NCI-H1092 (cell line): ENCODE data around the gene C1orf21.

Source experiments
- DNase-seq: peaks from one replicate; lab custom pipeline; 2025; lab: John Stamatoyannopoulos, UW

The C1orf21 gene

DNA sequence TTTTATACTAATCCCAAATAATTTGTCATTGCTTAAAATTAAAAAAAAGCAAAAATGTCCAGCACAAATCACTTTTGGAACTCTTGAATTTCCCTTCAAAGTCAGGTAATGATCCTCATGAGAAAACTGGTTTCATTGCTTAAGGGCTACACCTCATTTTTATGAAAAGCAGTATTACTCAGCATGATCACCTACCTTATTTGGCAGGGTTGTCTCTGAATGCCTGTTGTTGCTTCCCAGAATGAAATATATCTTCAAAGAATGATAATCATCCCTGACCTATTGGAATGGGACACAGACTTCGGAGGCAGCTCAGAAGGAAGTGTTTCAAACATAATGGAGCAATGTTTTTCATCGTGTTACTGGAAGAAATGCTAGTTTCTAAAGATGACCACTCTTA, 29.7 kb downstream of the C1orf21 start:
- no peak for DNase-seq

DNA sequence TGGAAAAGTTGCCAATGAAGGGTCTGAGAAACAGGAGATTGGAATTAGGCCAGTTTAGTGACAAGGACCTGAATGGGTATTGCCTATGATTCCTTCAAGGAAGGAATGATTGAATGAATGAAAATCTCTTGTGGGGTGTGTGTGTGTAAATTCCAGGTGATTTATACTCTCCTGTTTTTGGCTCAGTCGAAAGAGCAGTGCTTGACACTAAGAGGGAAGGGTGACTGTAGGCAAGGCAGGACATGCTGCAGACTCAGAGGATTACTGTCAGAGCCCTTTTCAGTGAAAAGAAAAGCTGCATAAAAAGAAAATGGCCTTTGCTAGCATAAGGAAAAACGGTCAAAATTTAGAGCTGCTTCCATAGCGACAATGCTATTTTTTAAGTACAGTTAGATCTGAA, 30.1 kb downstream of the C1orf21 start:
- DNase-seq: no peak

- no peak for DNase-seq
Observed at GRCh38 chr1:184417916-184418315, 31.1 kb downstream of the C1orf21 start.

GRCh38 chr1:184418652-184419349, 32.0 kb downstream of the C1orf21 start:
- no peak for DNase-seq

DNA sequence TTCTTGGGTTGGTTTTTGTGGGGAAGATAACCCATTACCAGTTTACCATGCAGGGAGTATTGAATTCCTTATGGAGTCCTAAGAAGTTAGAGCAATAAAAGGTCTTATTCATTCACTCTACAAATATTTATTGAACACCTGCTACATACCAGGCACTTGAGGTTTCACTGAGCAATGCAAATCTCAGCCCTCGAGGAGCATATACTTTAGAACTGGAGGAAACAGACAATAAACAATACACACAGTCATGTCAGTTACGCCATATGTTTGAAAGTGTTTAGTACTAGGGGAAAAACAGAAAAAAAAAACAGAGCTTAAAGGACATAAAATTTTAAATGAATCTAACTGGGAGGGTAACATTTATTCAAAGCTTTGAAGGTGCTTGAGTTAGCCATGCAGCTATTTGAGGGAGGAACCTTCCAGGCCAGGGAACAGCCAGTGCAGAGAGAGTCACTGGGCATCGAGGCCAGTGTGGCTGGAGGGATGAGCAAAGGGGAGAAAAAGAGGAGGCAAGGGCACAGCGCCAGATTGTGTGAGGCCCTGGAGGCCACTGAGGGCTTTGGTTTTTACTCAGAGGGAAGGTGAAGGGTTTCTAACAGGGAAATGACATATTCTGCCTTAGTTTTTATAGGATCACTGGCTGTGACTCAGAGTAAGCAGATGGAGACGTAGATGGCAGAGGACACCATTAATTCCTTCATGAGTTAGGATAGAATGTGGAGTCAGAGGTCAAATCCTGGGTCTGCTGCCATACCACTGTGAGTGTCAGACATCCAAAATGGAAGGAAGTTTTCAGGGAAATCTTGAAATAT, 32.7 kb downstream of the C1orf21 start:
- DNase-seq: no peak

GRCh38 chr1:184422490-184423233, 35.8 kb downstream of the C1orf21 start:
- DNase-seq: no peak

DNA sequence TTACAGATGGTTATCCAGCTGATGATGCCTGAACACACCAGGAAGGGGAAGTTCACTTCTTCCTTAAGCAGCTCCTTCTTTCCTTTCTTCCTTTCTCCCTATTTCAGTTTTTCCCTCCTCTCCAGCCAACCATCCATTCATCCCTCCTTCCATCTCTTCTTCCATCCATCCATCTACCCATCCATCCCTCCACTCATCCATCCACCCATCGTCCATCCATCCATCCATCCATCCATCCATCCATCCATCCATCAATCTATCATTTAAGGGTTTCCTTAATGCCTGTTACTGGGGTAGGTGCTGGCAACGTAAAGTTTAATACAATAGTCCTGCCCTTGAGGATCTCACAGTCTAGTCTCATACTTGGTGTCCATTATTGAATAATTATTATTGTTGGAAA, 36.8 kb downstream of the C1orf21 start:
- DNase-seq: no peak

DNA sequence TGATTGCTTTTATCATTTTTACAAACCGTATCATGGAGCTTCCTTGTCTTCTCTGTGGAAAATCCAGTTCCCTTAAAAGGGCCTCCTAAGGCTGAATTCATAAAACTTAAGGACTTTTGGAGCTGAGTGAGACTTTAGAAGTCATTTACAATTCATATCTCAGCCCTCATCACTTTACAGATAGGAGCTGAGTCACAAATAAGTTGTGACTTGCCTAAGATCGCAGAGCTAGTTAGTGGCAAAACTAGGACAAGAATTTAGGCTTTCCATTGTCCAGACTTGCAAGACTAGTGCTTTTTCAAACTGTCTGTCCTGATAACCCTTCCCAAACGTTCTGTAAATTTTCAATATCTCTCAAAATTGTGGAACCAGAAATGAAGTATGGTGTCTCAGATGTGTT, 37.3 kb downstream of the C1orf21 start:
- DNase-seq: no peak

DNA sequence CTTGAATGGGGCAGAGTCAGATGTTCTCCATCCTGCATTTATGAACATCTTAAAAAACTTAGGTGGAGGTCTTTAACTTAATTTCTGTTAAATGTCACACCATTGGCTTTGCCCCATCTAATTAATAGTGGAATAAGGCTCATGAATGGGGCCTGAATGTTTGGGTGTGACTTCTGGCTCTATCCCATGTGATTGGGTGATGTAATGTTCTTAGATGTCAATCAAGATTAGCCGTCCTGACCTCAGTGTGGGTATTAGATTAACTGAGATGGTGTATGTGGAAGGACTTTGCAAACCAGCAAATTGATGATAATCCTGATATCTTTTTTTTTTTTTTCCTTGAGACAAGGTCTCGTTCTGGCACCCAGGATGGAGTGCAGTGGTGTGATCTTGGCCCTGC, 38.1 kb downstream of the C1orf21 start:
- no peak for DNase-seq

DNA sequence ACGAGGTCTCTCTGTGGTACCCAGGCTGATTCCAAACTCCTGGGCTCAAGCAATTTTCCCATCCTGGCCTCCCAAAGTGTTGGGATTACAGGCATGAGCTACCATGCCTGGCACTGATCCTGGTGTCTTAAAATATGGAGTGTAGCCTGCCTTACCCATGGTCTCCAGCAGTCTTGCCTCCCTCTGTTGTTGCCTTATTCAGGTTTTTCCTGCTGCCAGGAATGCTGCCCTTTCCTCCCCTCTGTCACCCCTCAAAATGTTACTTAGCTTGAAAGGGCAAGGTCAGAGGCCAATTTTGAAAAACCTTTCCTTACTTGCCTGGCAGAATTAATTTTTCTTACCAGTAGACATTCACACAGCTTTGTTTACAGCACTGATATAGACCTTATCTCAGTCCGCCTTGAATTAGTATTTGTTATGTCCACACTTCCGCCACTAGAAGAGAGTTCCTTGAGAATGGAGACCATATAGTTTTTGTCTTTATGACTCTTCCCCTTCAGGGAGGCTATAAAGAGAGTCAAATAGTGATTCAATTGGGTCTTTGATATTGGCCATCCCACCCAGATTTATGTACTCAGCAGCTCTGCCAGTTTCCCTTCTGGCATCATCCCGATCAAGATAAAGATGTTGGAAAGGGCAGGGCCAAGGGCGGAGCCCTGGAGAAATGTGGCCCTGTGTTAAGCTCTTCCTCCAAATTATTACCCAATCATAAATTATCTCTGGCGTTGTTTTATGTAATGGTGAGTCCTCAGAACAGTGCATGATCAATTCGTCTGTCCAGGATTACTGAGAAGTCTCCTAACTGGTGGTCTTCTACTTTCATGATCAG, 38.8 kb downstream of the C1orf21 start:
- no peak for DNase-seq

DNA sequence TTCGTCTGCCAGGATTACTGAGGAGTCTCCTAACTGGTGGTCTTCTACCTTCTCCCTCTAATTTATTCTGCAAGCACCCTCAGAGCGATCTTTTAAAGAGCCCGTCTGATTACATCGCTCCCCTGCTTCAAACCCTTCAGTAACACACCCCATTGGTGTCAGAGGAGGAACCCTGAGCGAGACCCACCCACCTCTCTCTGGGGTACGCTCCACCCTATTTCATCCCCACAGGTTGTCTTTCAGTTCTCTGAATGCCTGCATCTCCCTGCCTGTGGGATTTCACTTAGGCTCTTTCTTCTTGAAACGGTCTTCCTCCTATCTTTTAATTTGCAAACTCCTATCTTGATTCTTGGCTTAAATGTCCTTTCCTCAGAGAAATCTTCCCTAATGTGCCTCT, 39.4 kb downstream of the C1orf21 start:
- no peak for DNase-seq

GRCh38 chr1:184427722-184428121, 40.9 kb downstream of the C1orf21 start:
- DNase-seq: no peak

DNA sequence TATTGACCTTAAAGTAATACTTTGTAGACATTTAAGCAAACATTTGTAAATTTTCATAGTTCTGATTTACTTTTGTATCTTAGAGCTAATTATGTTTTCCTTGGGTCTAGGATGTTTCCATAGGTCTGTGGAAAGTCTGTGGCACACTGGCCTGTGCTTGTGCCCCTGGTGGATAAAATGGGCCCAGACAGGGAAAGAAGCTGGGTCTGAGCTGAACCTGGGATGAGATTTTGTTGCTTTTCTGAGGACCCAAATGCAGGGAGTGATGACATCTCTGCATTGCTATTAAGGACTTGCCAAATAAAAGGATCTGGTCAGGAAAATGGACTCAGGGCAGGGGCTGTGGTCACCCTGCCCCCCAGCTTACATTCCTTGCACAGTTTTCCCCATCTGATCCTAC, 41.8 kb downstream of the C1orf21 start:
- no peak for DNase-seq

GRCh38 chr1:184429335-184429734, 42.5 kb downstream of the C1orf21 start:
- DNase-seq: no peak

DNA sequence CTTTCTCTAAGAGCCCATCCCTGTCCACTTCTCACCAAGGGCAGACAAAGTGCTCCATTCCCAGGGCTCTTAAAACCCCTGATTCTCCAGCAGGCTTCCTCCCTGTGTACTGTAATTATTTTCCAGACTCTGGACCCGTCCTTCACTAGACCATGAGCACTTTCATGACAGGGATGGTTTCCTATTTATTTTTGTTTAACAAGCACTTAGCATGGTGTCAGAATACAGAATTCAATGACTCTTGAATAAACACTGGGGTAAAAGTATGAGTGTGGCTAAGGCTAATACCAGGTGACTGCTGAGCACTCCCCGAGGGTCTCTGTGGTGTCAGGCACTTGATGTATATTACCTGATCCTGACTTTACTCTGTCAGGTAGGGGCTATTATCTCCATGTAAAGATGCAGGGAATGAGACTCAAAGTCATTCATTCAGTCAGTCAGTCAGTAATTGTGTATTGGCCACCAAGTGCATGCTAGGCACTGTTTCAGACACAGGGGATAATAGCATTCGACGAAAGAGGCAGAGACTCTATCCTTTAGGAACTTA, 47.2 kb downstream of the C1orf21 start:
- DNase-seq: peak; percentile 59

DNA sequence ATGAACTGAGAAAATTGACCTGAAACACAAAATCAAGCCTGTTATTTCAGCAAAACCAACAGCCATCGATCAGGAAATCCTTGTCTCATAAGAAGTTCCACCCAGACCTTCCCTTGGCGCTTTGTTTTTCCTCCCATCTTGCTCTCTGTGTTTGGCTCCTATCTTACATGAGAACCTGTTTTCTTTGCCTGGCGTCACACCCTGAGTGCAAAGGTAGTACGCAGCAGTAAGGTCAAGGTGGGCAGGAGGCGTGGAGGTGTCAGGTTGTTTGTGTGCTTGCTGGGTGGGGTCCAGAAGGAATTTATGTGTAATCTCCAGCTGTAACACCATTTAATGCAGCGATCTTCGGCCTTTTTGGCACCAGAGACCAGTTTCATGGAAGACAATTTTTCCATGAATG, 50.5 kb downstream of the C1orf21 start:
- no peak for DNase-seq

GRCh38 chr1:184438363-184438762, 51.5 kb downstream of the C1orf21 start:
- DNase-seq: no peak

DNA sequence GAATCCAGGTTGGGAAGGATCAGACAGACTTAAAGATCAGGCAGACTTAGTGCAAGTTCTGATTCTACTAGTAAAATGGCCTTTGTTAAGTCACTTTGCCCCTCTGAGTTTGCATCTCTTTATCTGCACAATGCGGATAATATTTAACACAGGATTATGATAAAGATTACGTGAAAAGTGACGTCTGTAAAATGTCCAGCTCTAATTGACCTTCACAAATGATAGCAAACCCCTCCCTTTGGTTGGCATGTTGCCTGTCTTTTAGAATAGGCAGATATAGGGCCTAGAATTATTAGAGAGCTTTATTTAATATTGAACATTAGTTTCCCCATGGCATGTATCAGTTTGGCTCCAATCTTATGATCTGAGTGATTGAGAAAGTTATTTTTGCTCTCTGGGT, 55.4 kb downstream of the C1orf21 start:
- DNase-seq: no peak

DNA sequence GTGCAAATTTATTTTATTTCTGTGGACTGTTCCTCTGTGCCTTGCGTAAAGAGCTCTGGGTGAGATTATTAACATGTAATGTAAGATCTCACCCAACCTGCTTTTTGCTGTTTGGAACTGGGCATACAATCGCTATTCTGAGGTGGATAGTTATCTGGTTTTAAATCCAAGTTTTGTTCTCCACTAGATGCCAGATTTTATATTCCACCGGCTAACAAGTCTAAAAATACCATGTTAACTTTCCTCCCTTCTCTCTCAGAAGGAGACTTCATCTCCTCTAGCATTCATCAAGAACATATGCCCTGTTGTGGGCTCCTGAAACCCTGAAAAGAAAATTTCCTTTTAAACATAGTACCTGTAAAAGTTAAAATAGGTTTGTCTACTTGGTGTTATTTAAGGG, 56.4 kb downstream of the C1orf21 start:
- DNase-seq: no peak

DNA sequence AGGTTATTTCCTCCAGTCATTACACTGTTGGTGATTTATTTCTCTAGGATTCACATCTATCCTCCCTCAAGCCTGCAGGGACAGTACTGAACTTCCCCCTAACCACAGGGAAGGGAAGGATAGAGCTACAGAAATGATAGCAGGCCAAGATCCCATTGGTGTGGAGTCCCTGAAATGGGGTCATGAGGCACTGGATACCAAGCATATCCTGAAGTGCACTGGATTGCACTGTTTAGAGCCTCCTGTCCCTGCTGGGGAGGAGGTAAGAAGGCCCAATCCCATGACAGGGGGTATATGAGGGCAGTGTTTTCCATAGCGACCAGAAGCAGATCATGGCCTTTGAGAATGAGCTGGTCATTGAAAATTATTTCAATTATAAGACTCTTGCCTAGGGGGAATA, 56.8 kb downstream of the C1orf21 start:
- DNase-seq: no peak

- DNase-seq: no peak
Observed at GRCh38 chr1:184445997-184446396, 59.2 kb downstream of the C1orf21 start.
